Activated T-helper 1 cell treated with anti-CD3 and anti-CD28 coated beads, Interleukin-2, amount 50 U/mL, for 16 hours (primary cell): Measurements from ENCODE around the gene LRFN4.

ENCODE experiments used
- DNase-seq, 2 donors: peaks; one replicate each; pipeline ENCODE4 v3.0.0-alpha.2; 2020; ENCODE audit warnings: low read depth in 1 of 2, low spot score in 1 of 2

The LRFN4 gene

GRCh38 chr11:66870131-66870530, 13.3 kb downstream of the LRFN4 start:
- DNase-seq: no peak

- DNase-seq: no peak
Observed at GRCh38 chr11:66870616-66871520, 14.0 kb downstream of the LRFN4 start.

GRCh38 chr11:66871521-66871901, 14.6 kb downstream of the LRFN4 start:
- no peak for DNase-seq

- DNase-seq: no peak
Observed at GRCh38 chr11:66874232-66874631, 17.4 kb downstream of the LRFN4 start.

- no peak for DNase-seq
Observed at GRCh38 chr11:66875378-66875777, 18.5 kb downstream of the LRFN4 start.

- no peak for DNase-seq
Observed at GRCh38 chr11:66877588-66878385, 20.9 kb downstream of the LRFN4 start.

GRCh38 chr11:66878474-66878873, 21.6 kb downstream of the LRFN4 start:
- no peak for DNase-seq

GRCh38 chr11:66879000-66879399, 22.1 kb downstream of the LRFN4 start:
- no peak for DNase-seq

- no peak for DNase-seq
Observed at GRCh38 chr11:66879583-66879982, 22.7 kb downstream of the LRFN4 start.

- DNase-seq: no peak
Observed at GRCh38 chr11:66879999-66880398, 23.1 kb downstream of the LRFN4 start.

- no peak for DNase-seq
Observed at GRCh38 chr11:66880496-66881450, 23.9 kb downstream of the LRFN4 start.

- no peak for DNase-seq
Observed at GRCh38 chr11:66881451-66881835, 24.6 kb downstream of the LRFN4 start.

- DNase-seq: no peak
Observed at GRCh38 chr11:66881927-66882452, 25.1 kb downstream of the LRFN4 start.

- no peak for DNase-seq
Observed at GRCh38 chr11:66882561-66883015, 25.7 kb downstream of the LRFN4 start.

GRCh38 chr11:66883016-66883965, 26.4 kb downstream of the LRFN4 start:
- peak; percentile 23 to 35 for DNase-seq

GRCh38 chr11:66884443-66884842, 27.6 kb downstream of the LRFN4 start:
- DNase-seq: no peak

- no peak for DNase-seq
Observed at GRCh38 chr11:66885469-66885868, 28.6 kb downstream of the LRFN4 start.

GRCh38 chr11:66885950-66886440, 29.1 kb downstream of the LRFN4 start:
- no peak for DNase-seq

GRCh38 chr11:66886671-66887221, 29.9 kb downstream of the LRFN4 start:
- no peak for DNase-seq
